AG04450 (cell line): ENCODE measurements around the gene MUC6. TPM values are rescaled to one million over a fixed set of nuclear protein-coding genes. Genes with fewer than 3 reads are reported as not detected.
"Not testable (repeated sequence)": the region's sequence is repeated elsewhere in the genome, so short reads cannot be mapped to it uniquely, and the experiment has no call there.

Source experiments
- CTCF ChIA-PET: fragments of 300-600, 350-600 bp; formaldehyde crosslinking; extraction: SDS; loops from one replicate; lab custom pipeline; 2022; ENCODE audit warnings: antibody characterized with exemption, inconsistent platforms; lab: Charles Lee
- POLR2A ChIA-PET: fragments of 350-600 bp; formaldehyde crosslinking; extraction: SDS; loops from one replicate; lab custom pipeline; 2021; ENCODE audit warnings: antibody characterized with exemption, inconsistent platforms; lab: Yijun Ruan, JAX
- DNase-seq: peaks from one replicate; pipeline ENCODE4 v3.0.0-alpha.2; 2011; ENCODE audit warnings: low read depth, low spot score
- H3K27ac ChIP-seq: one replicate; pipeline ENCODE4 v1.5.1; 2012; ENCODE audit warnings: low read depth, low read length, control low read depth
- H3K27me3 ChIP-seq: one replicate; pipeline ENCODE4 v1.6.0; 2012; ENCODE audit warnings: low read length; ENCODE audit not compliant: control insufficient read depth, insufficient read depth
- H3K4me3 ChIP-seq: 2 replicates; pipeline ENCODE4 v1.5.1; 2011; ENCODE audit warnings: mild to moderate bottlenecking, low read depth, low read length, control low read depth
- H3K9me3 ChIP-seq: 2 replicates; pipeline ENCODE4 v1.5.1; 2012; ENCODE audit warnings: low read length; ENCODE audit not compliant: control insufficient read depth, insufficient read depth
- CTCF ChIP-seq: IDR thresholded peaks from 2 replicates; pipeline ENCODE4 v1.5.1; 2011; ENCODE audit warnings: low read depth, low read length, control low read depth, inconsistent platforms
- polyA plus RNA-seq: library from polyadenylated mRNA; depleted of rRNA; stranded (reverse); fragments of >200 nt; gene quantifications from 2 replicates; pipeline ENCODE4 v1.2.3, GENCODE V29; 2011

The MUC6 gene
- polyA plus RNA-seq, 1 experiment = not detected

GRCh38 chr11:1020211-1020905 is 16.2 kb downstream of the MUC6 start:
- DNase-seq = no peak
- H3K9me3 ChIP-seq = peaks cover 17% of the 10 kb centered on the region
- H3K27ac ChIP-seq = no peak overlapping the region
- ChIA-PET CTCF (no interaction called here), POLR2A (no interaction called here)
- no peak for TF ChIP-seq CTCF
- H3K4me3 ChIP-seq = no peak overlapping the region
- H3K27me3 ChIP-seq = no peaks in the 10 kb centered on the region

GRCh38 chr11:1019321-1019910 is 17.1 kb downstream of the MUC6 start:
- DNase-seq = no peak
- TF ChIP-seq CTCF = no peak
- H3K27me3 ChIP-seq = no peaks in the 10 kb centered on the region
- peaks cover 22% of the 10 kb centered on the region for H3K9me3 ChIP-seq
- CTCF ChIA-PET = no interaction called here
- no peak overlapping the region for H3K27ac ChIP-seq
- no peak overlapping the region for H3K4me3 ChIP-seq
- POLR2A ChIA-PET = no interaction called here

GRCh38 chr11:1018091-1018490 is 18.4 kb downstream of the MUC6 start:
- no peak overlapping the region for H3K27ac ChIP-seq
- no peak overlapping the region for H3K4me3 ChIP-seq
- ChIA-PET CTCF (interaction anchor here (0.6 kb wide), 1 partner anchor 99 kb away, joined by 5 read pairs; no protein-coding TSS in a partner anchor), POLR2A (no interaction called here)
- TF ChIP-seq CTCF = no peak
- no peaks in the 10 kb centered on the region for H3K27me3 ChIP-seq
- no peak for DNase-seq
- peaks cover 22% of the 10 kb centered on the region for H3K9me3 ChIP-seq

- TF ChIP-seq CTCF = no peak
- no peak for DNase-seq
- CTCF ChIA-PET = interaction anchor here (0.6 kb wide), 1 partner anchor 99 kb away, joined by 5 read pairs; no protein-coding TSS in a partner anchor
Measured at GRCh38 chr11:1017269-1018005, 19.1 kb downstream of the MUC6 start.

GRCh38 chr11:1016610-1017126 is 19.9 kb downstream of the MUC6 start:
- H3K27ac ChIP-seq, H3K27me3 ChIP-seq, DNase-seq, CTCF ChIA-PET, H3K4me3 ChIP-seq: not testable (repeated sequence)
- peaks cover 22% of the 10 kb centered on the region for H3K9me3 ChIP-seq
- POLR2A ChIA-PET = interaction anchor here (0.7 kb wide), 1 partner anchor 12 kb away, joined by 3 read pairs; no protein-coding TSS in a partner anchor

More at GRCh38 chr11:1017269-1018005, 19.1 kb downstream of the MUC6 start:
- Histone ChIP-seq H3K4me3 (no peak overlapping the region), H3K9me3 (peaks cover 22% of the 10 kb centered on the region), H3K27me3 (no peaks in the 10 kb centered on the region), H3K27ac (no peak overlapping the region)
- POLR2A ChIA-PET = interaction anchor here (0.7 kb wide), 1 partner anchor 12 kb away, joined by 3 read pairs; no protein-coding TSS in a partner anchor
